NOMO-1 treated with dmso at 0.1 percent for 144 hours (cell line): ENCODE data around the gene KCNH1.
A peak's percentile ranks its signal among the peaks of the same experiment; 100 is the strongest.

Experiments
- DNase-seq: peaks from one replicate; lab custom pipeline; 2025; ENCODE audit not compliant: unreplicated experiment; lab: John Stamatoyannopoulos, UW

Gene KCNH1

GRCh38 chr1:210770396-210770984 is 363.5 kb downstream of the KCNH1 start:
- no peak for DNase-seq

GRCh38 chr1:210769473-210769872 is 364.5 kb downstream of the KCNH1 start:
- DNase-seq, result no peak

GRCh38 chr1:210764536-210764935 is 369.4 kb downstream of the KCNH1 start:
- no peak for DNase-seq

GRCh38 chr1:210758761-210759160 is 375.2 kb downstream of the KCNH1 start:
- no peak for DNase-seq

- DNase-seq, result no peak
Measured at GRCh38 chr1:210758261-210758660, 375.7 kb downstream of the KCNH1 start.

GRCh38 chr1:210757677-210758076 is 376.3 kb downstream of the KCNH1 start:
- no peak for DNase-seq

- no peak for DNase-seq
Measured at GRCh38 chr1:210755991-210756659, 377.8 kb downstream of the KCNH1 start.

- DNase-seq, result no peak
Measured at GRCh38 chr1:210754878-210755665, 378.9 kb downstream of the KCNH1 start.

GRCh38 chr1:210751911-210752310 is 382.0 kb downstream of the KCNH1 start:
- no peak for DNase-seq

GRCh38 chr1:210750468-210750867 is 383.5 kb downstream of the KCNH1 start:
- no peak for DNase-seq

- no peak for DNase-seq
Measured at GRCh38 chr1:210748796-210749195, 385.2 kb downstream of the KCNH1 start.

- DNase-seq, result no peak
Measured at GRCh38 chr1:210747890-210748289, 386.1 kb downstream of the KCNH1 start.

GRCh38 chr1:210747112-210747511 is 386.8 kb downstream of the KCNH1 start:
- no peak for DNase-seq

GRCh38 chr1:210746024-210746731 is 387.8 kb downstream of the KCNH1 start:
- no peak for DNase-seq

- no peak for DNase-seq
Measured at GRCh38 chr1:210743038-210743437, 390.9 kb downstream of the KCNH1 start.

GRCh38 chr1:210741564-210741963 is 392.4 kb downstream of the KCNH1 start:
- DNase-seq, result no peak

GRCh38 chr1:210739627-210740026 is 394.3 kb downstream of the KCNH1 start:
- DNase-seq, result no peak

- no peak for DNase-seq
Measured at GRCh38 chr1:210738256-210738655, 395.7 kb downstream of the KCNH1 start.

GRCh38 chr1:210736713-210737112 is 397.2 kb downstream of the KCNH1 start:
- no peak for DNase-seq

- DNase-seq, result no peak
Measured at GRCh38 chr1:210731597-210731996, 402.4 kb downstream of the KCNH1 start.

- DNase-seq, result peak; percentile 3
Measured at GRCh38 chr1:210731193-210731592, 402.8 kb downstream of the KCNH1 start.

- no peak for DNase-seq
Measured at GRCh38 chr1:210730023-210730422, 403.9 kb downstream of the KCNH1 start.
